SK-N-SH treated with all-trans-retinoic acid at 6 μM for 48 hours (cell line): Measurements from ENCODE around the gene PLCB2.

Experiments used
- ATAC-seq: fragments of 200-7000 bp; cut with Tn5 transposase; 3 replicates; pipeline ENCODE4 v1.9.1; 2020; ENCODE audit warnings: mild to moderate bottlenecking, moderate library complexity
- BACH2 ChIP-seq: fragments of 250-450 bp; sonication (Bioruptor Pico); IDR thresholded peaks from 2 replicates; pipeline ENCODE4 v1.9.0; 2021; ENCODE audit warnings: mild to moderate bottlenecking, borderline replicate concordance
- CSDC2 ChIP-seq: fragments of 250-450 bp; sonication (Bioruptor Pico); IDR thresholded peaks from 2 replicates; pipeline ENCODE4 v1.5.0; 2020; ENCODE audit warnings: mild to moderate bottlenecking, moderate library complexity
- ESRRG ChIP-seq: fragments of 250-450 bp; sonication (Bioruptor Pico); IDR thresholded peaks from 2 replicates; pipeline ENCODE4 v1.6.1; 2021; ENCODE audit warnings: mild to moderate bottlenecking
- GLIS3 ChIP-seq: fragments of 250-450 bp; sonication (Bioruptor Pico); IDR thresholded peaks from 2 replicates; pipeline ENCODE4 v1.5.0; 2020; ENCODE audit warnings: mild to moderate bottlenecking, moderate library complexity
- ISL1 ChIP-seq: fragments of 250-450 bp; sonication (Bioruptor Pico); IDR thresholded peaks from 2 replicates; pipeline ENCODE4 v2.1.2; 2022; ENCODE audit warnings: mild to moderate bottlenecking, moderate library complexity
- OSR1 ChIP-seq: fragments of 250-450 bp; sonication (Bioruptor Pico); IDR thresholded peaks from 2 replicates; pipeline ENCODE4 v1.8.0; 2022; ENCODE audit warnings: moderate library complexity, mild to moderate bottlenecking, inconsistent platforms
- PPARA ChIP-seq: fragments of 250-450 bp; sonication (Bioruptor Pico); IDR thresholded peaks from 2 replicates; pipeline ENCODE4 v1.5.0; 2020; ENCODE audit warnings: mild to moderate bottlenecking, borderline replicate concordance
- RARB ChIP-seq: fragments of 250-450 bp; sonication (Bioruptor Pico); IDR thresholded peaks from 2 replicates; pipeline ENCODE4 v1.8.0; 2021; ENCODE audit warnings: mild to moderate bottlenecking, moderate library complexity
- SNAI2 ChIP-seq: fragments of 250-450 bp; sonication (Bioruptor Pico); IDR thresholded peaks from 2 replicates; pipeline ENCODE4 v1.5.0; 2020; ENCODE audit warnings: mild to moderate bottlenecking, moderate library complexity
- TCF4 ChIP-seq: fragments of 250-450 bp; sonication (Bioruptor Pico); IDR thresholded peaks from 2 replicates; pipeline ENCODE4 v1.8.0; 2021; ENCODE audit warnings: mild to moderate bottlenecking, moderate library complexity, borderline replicate concordance
- TOX ChIP-seq: fragments of 250-450 bp; sonication (Bioruptor Pico); IDR thresholded peaks from 2 replicates; pipeline ENCODE4 v1.8.0; 2021; ENCODE audit warnings: mild to moderate bottlenecking, moderate library complexity, borderline replicate concordance
- TSHZ2 ChIP-seq: fragments of 250-450 bp; sonication (Bioruptor Pico); IDR thresholded peaks from 2 replicates; pipeline ENCODE4 v1.5.0; 2020; ENCODE audit warnings: mild to moderate bottlenecking, moderate library complexity
- ZC3H10 ChIP-seq: fragments of 250-450 bp; sonication (Bioruptor Pico); IDR thresholded peaks from 2 replicates; pipeline ENCODE4 v1.5.1; 2021; ENCODE audit warnings: mild to moderate bottlenecking, moderate library complexity
- ZFP3 ChIP-seq: fragments of 250-450 bp; sonication (Bioruptor Pico); IDR thresholded peaks from 2 replicates; pipeline ENCODE4 v1.5.0; 2020; ENCODE audit warnings: mild to moderate bottlenecking, moderate library complexity
- ZFP30 ChIP-seq: fragments of 450-650 bp; formaldehyde crosslinking; IDR thresholded peaks from 2 replicates; pipeline ENCODE4 v1.5.0; 2022; ENCODE audit warnings: mild to moderate bottlenecking, moderate library complexity
- ZNF565 ChIP-seq: fragments of 450-650 bp; formaldehyde crosslinking; conservative IDR thresholded peaks from 2 replicates; pipeline ENCODE4 v1.5.0; 2020; ENCODE audit warnings: low read depth, mild to moderate bottlenecking, moderate library complexity
- ZNF70 ChIP-seq: fragments of 450-650 bp; formaldehyde crosslinking; IDR thresholded peaks from 2 replicates; pipeline ENCODE4 v1.5.0; 2020; ENCODE audit warnings: mild to moderate bottlenecking, moderate library complexity
- ZNF8 ChIP-seq: fragments of 450-650 bp; formaldehyde crosslinking; IDR thresholded peaks from 2 replicates; pipeline ENCODE4 v1.5.0; 2020; ENCODE audit warnings: mild to moderate bottlenecking, moderate library complexity
- TF ChIP-seq, protein P1 (sequence below): fragments of 250-450 bp; sonication (Bioruptor Pico); IDR thresholded peaks from 2 replicates; pipeline ENCODE4 v1.8.0; 2021; ENCODE audit warnings: low read depth, mild to moderate bottlenecking, moderate library complexity, borderline replicate concordance
- TF ChIP-seq, protein P2 (sequence below): fragments of 250-450 bp; sonication (Bioruptor Pico); IDR thresholded peaks from 2 replicates; pipeline ENCODE4 v1.5.1; 2021; ENCODE audit warnings: mild to moderate bottlenecking, moderate library complexity
- TF ChIP-seq, protein P3 (sequence below): fragments of 250-450 bp; sonication (Bioruptor Pico); IDR thresholded peaks from 2 replicates; pipeline ENCODE4 v1.8.0; 2020; ENCODE audit warnings: mild to moderate bottlenecking, moderate library complexity, borderline replicate concordance
- TF ChIP-seq, protein P4 (sequence below): fragments of 250-450 bp; sonication (Bioruptor Pico); IDR thresholded peaks from 2 replicates; pipeline ENCODE4 v1.5.1; 2020; ENCODE audit warnings: low read depth, mild to moderate bottlenecking, moderate library complexity

The PLCB2 gene

GRCh38 chr15:40265875-40266274, 41.9 kb downstream of the PLCB2 start:
- TF ChIP-seq ZNF565 (CRISPR knock-in tag) (no peak), TCF4 (CRISPR knock-in tag) (no peak), PPARA (CRISPR knock-in tag) (no peak), ISL1 (CRISPR knock-in tag) (no peak), CSDC2 (CRISPR knock-in tag) (no peak), TSHZ2 (CRISPR knock-in tag) (no peak), OSR1 (CRISPR knock-in tag) (no peak), ZNF70 (CRISPR knock-in tag) (no peak), ZFP30 (CRISPR knock-in tag) (no peak), BACH2 (no peak)
- TF ChIP-seq, protein P1, sequence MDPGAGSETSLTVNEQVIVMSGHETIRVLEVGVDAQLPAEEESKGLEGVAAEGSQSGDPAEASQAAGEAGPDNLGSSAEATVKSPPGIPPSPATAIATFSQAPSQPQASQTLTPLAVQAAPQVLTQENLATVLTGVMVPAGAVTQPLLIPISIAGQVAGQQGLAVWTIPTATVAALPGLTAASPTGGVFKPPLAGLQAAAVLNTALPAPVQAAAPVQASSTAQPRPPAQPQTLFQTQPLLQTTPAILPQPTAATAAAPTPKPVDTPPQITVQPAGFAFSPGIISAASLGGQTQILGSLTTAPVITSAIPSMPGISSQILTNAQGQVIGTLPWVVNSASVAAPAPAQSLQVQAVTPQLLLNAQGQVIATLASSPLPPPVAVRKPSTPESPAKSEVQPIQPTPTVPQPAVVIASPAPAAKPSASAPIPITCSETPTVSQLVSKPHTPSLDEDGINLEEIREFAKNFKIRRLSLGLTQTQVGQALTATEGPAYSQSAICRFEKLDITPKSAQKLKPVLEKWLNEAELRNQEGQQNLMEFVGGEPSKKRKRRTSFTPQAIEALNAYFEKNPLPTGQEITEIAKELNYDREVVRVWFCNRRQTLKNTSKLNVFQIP (CRISPR knock-in tag) = no peak
- TF ChIP-seq, protein P2, sequence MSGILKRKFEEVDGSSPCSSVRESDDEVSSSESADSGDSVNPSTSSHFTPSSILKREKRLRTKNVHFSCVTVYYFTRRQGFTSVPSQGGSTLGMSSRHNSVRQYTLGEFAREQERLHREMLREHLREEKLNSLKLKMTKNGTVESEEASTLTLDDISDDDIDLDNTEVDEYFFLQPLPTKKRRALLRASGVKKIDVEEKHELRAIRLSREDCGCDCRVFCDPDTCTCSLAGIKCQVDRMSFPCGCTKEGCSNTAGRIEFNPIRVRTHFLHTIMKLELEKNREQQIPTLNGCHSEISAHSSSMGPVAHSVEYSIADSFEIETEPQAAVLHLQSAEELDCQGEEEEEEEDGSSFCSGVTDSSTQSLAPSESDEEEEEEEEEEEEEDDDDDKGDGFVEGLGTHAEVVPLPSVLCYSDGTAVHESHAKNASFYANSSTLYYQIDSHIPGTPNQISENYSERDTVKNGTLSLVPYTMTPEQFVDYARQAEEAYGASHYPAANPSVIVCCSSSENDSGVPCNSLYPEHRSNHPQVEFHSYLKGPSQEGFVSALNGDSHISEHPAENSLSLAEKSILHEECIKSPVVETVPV (CRISPR knock-in tag) = no peak
- TF ChIP-seq, protein P3, sequence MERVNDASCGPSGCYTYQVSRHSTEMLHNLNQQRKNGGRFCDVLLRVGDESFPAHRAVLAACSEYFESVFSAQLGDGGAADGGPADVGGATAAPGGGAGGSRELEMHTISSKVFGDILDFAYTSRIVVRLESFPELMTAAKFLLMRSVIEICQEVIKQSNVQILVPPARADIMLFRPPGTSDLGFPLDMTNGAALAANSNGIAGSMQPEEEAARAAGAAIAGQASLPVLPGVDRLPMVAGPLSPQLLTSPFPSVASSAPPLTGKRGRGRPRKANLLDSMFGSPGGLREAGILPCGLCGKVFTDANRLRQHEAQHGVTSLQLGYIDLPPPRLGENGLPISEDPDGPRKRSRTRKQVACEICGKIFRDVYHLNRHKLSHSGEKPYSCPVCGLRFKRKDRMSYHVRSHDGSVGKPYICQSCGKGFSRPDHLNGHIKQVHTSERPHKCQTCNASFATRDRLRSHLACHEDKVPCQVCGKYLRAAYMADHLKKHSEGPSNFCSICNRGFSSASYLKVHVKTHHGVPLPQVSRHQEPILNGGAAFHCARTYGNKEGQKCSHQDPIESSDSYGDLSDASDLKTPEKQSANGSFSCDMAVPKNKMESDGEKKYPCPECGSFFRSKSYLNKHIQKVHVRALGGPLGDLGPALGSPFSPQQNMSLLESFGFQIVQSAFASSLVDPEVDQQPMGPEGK (CRISPR knock-in tag) = no peak
- TF ChIP-seq, protein P4, sequence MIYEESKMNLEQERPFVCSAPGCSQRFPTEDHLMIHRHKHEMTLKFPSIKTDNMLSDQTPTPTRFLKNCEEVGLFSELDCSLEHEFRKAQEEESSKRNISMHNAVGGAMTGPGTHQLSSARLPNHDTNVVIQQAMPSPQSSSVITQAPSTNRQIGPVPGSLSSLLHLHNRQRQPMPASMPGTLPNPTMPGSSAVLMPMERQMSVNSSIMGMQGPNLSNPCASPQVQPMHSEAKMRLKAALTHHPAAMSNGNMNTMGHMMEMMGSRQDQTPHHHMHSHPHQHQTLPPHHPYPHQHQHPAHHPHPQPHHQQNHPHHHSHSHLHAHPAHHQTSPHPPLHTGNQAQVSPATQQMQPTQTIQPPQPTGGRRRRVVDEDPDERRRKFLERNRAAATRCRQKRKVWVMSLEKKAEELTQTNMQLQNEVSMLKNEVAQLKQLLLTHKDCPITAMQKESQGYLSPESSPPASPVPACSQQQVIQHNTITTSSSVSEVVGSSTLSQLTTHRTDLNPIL (CRISPR knock-in tag) = no peak
- ATAC-seq = no peak

- TF ChIP-seq SNAI2 = no peak
- no peak for TF ChIP-seq ZNF8 (CRISPR knock-in tag)
- no peak for TF ChIP-seq ISL1 (CRISPR knock-in tag)
- no peak for TF ChIP-seq ESRRG
- no peak for TF ChIP-seq RARB (CRISPR knock-in tag)
- TF ChIP-seq TSHZ2 (CRISPR knock-in tag) = no peak
- no peak for TF ChIP-seq TOX (CRISPR knock-in tag)
- TF ChIP-seq, protein P1 (CRISPR knock-in tag) = no peak
- no peak for TF ChIP-seq CSDC2 (CRISPR knock-in tag)
- TF ChIP-seq ZFP3 (CRISPR knock-in tag) = no peak
- no peak for TF ChIP-seq ZC3H10 (CRISPR knock-in tag)
- no peak for TF ChIP-seq OSR1 (CRISPR knock-in tag)
- no peak for TF ChIP-seq PPARA (CRISPR knock-in tag)
- TF ChIP-seq GLIS3 (CRISPR knock-in tag) = no peak
- TF ChIP-seq BACH2 = no peak
- ATAC-seq = no peak
Observed at GRCh38 chr15:40265355-40265754, 42.4 kb downstream of the PLCB2 start.
